Chondrocyte (in vitro differentiated cells): ENCODE results near the gene CELF5. TPM values are rescaled to one million over a fixed set of nuclear protein-coding genes. Genes with fewer than 3 reads are reported as not detected.

Experiments used
- DNase-seq: peaks from one replicate; pipeline ENCODE4 v3.0.0; 2021; ENCODE audit warnings: mixed read lengths, low spot score
- H3K27ac Mint-ChIP-seq: one replicate; pipeline ENCODE4 v1.8.0; 2021; ENCODE audit warnings: mild to moderate bottlenecking, moderate library complexity, mixed read lengths; ENCODE audit not compliant: unreplicated experiment
- H3K27me3 Mint-ChIP-seq: 2 replicates; pipeline ENCODE4 v1.8.0; 2021; ENCODE audit warnings: low read depth, mixed read lengths
- H3K36me3 Mint-ChIP-seq: 2 replicates; pipeline ENCODE4 v1.8.0; 2021; ENCODE audit warnings: low read depth, mixed read lengths
- H3K4me1 Mint-ChIP-seq: 2 replicates; pipeline ENCODE4 v1.8.0; 2021; ENCODE audit warnings: low read depth, mild to moderate bottlenecking, mixed read lengths
- H3K4me3 Mint-ChIP-seq: one replicate; pipeline ENCODE4 v1.8.0; 2021; ENCODE audit warnings: mild to moderate bottlenecking, moderate library complexity, mixed read lengths; ENCODE audit not compliant: unreplicated experiment
- H3K9me3 Mint-ChIP-seq: 2 replicates; pipeline ENCODE4 v1.8.0; 2021; ENCODE audit warnings: low read depth, mixed read lengths
- total RNA-seq: library from RNA; stranded (reverse); gene quantifications from 3 replicates; pipeline ENCODE4 v1.2.1, GENCODE V29; 2021
- TF ChIP-seq, protein P1 (sequence below): fragments of 200-600 bp; sonication (generic); IDR thresholded peaks from 2 replicates; pipeline ENCODE4 v1.5.0; 2021; ENCODE audit warnings: antibody characterized with exemption, mild to moderate bottlenecking, moderate library complexity

Gene CELF5
- total RNA-seq, 1 donor from 2014 or later: 0.22 TPM

DNA sequence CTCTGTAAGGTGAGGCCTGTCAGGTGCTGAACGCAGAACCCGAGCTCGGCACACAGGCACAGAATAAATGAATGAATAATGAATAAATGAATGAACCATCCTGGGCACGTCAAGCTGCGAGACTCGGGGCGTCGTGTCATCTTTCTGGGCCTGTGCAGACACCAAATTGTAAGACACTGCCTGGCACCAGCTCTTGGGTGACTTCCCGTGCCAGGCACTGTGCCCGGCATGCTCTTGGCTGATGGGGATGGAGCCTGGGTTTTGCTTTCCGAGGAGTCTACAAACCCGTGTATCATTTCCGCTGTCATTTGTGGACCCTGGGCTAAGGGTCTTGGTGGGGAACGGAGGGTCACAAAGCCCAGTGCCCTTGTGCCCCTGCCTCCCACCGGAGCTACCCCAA, 43.9 kb downstream of the CELF5 start:
- peaks cover 39% of the 10 kb centered on the region for H3K27me3 Mint-ChIP-seq

DNA sequence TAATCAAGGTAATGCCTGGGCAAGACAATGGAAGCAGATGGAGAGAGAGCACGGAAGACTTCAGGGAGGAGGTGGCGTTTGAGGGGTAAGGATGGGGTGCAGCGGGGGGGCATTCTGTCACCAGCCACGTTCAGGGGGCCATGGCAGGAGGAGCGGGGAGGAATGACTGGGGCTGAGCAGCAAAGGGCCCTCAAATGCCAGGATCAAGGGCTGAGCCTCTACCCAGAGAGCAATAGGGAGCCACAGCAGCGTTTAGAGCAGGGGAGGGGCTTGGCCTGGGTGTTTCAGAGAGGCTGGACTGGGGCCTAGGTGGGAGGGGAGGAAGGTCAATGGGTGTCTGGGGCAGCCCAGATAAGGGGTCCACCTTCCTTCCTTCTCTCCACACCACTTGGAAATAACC, 44.3 kb downstream of the CELF5 start:
- TF ChIP-seq, protein P1, sequence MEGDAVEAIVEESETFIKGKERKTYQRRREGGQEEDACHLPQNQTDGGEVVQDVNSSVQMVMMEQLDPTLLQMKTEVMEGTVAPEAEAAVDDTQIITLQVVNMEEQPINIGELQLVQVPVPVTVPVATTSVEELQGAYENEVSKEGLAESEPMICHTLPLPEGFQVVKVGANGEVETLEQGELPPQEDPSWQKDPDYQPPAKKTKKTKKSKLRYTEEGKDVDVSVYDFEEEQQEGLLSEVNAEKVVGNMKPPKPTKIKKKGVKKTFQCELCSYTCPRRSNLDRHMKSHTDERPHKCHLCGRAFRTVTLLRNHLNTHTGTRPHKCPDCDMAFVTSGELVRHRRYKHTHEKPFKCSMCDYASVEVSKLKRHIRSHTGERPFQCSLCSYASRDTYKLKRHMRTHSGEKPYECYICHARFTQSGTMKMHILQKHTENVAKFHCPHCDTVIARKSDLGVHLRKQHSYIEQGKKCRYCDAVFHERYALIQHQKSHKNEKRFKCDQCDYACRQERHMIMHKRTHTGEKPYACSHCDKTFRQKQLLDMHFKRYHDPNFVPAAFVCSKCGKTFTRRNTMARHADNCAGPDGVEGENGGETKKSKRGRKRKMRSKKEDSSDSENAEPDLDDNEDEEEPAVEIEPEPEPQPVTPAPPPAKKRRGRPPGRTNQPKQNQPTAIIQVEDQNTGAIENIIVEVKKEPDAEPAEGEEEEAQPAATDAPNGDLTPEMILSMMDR: no peak
- H3K9me3 Mint-ChIP-seq: no peaks in the 10 kb centered on the region

More for the DNA sequence above, 43.9 kb downstream of the CELF5 start:
- no peak for DNase-seq
- H3K4me1 Mint-ChIP-seq: no peaks in the 10 kb centered on the region
- no peak overlapping the region for H3K4me3 Mint-ChIP-seq
- TF ChIP-seq, protein P1: no peak
- H3K36me3 Mint-ChIP-seq: no peaks in the 10 kb centered on the region
- H3K9me3 Mint-ChIP-seq: no peaks in the 10 kb centered on the region
- H3K27ac Mint-ChIP-seq: no peak overlapping the region

DNA sequence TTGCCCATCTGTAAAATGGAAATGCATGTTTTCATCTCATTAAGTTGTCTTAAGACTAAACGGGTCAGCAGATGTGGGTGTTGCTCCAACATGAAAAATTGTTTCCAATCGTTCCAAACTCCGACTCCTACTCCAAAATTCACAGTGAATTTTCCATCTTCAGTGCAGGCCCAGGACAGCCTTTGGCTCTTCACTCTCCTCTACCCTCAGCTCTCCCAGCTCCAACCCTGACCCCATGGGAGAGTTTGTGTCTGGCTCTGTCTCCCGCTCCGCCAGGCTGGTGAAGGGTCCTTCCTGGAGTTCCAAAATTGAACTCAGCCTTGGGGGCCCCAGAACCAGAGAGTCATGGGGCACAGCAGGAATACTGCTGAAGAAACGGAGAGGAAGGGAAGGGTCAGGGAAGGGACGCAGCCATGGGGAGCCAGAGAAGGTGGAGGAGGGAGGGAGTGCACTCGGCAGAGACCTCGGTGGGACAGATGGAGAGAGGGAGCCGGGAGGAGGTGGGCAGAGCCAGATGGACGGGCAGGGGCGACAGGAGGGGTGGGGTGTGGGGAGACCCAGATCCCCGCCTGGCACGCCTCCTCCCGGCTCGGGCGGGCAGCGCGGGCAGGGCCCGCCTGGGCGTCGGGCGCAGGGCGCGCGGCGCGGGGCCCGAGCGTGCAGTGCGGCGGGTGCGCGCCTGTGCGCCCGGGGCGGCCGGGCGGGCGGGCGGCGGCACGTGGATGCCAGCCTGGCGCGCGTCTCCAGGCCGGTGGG, 45.6 kb downstream of the CELF5 start:
- H3K36me3 Mint-ChIP-seq: no peaks in the 10 kb centered on the region
- H3K4me1 Mint-ChIP-seq: peaks cover 3% of the 10 kb centered on the region
- TF ChIP-seq, protein P1: no peak
- peaks cover 42% of the 10 kb centered on the region for H3K27me3 Mint-ChIP-seq
- H3K4me3 Mint-ChIP-seq: no peak overlapping the region
- H3K27ac Mint-ChIP-seq: no peak overlapping the region
- no peaks in the 10 kb centered on the region for H3K9me3 Mint-ChIP-seq
- no peak for DNase-seq

More for the DNA sequence above, 44.3 kb downstream of the CELF5 start:
- Mint-ChIP-seq H3K4me1 (no peaks in the 10 kb centered on the region), H3K36me3 (no peaks in the 10 kb centered on the region), H3K4me3 (no peak overlapping the region), H3K27ac (no peak overlapping the region), H3K27me3 (peaks cover 41% of the 10 kb centered on the region)
- no peak for DNase-seq

DNA sequence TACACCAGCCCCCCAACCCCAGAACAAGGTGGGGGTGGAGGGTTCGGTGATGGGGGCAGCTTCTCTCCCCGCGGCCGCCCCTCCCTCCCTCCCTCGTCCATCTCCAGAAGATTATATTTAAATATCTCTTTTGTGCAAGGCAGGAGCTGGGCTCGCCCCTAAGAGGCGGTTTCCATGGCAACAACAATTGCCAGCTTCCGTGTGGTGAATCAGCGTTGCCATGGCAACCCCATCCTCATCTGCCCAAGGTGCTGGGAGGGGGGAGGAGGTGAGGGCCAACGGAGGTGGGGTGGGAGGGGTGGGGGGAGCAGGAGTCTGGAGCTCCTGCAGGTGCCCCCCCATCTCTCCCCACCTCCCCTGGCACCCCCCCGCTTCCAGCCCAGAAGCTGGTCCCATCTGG, 46.4 kb downstream of the CELF5 start:
- Mint-ChIP-seq H3K27me3 (peaks cover 42% of the 10 kb centered on the region), H3K27ac (no peak overlapping the region), H3K36me3 (no peaks in the 10 kb centered on the region), H3K4me1 (peaks cover 7% of the 10 kb centered on the region), H3K4me3 (no peak overlapping the region), H3K9me3 (no peaks in the 10 kb centered on the region)
- no peak for DNase-seq
- TF ChIP-seq, protein P1: no peak

DNA sequence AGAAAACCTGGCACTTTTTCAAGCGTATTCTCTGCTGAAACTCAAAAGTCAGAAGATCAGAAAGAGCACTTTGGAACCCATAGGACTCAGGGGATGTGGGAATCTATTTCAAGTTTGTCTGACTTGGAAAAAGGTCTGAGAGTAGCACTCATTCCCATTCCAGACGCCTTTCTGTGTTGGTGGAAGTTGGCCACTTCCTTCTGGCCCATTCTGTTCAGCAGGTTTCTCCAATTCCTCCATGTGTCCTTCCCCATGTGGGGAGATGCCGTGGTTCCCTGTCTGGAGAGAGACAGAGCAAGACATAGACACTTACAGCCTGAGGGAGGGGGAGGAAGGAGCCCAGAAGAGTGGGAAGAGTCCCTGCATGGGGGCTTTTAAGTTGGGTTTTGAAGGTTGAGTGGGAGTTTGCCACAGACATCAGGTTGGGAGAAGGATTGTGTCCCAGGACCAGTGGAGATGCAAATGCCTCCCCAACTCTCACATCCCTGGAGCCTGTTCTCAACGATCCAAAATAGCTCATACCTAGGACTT, 48.0 kb downstream of the CELF5 start:
- H3K27ac Mint-ChIP-seq: no peak overlapping the region
- no peak for DNase-seq
- H3K4me1 Mint-ChIP-seq: peaks cover 7% of the 10 kb centered on the region
- H3K4me3 Mint-ChIP-seq: no peak overlapping the region
- no peaks in the 10 kb centered on the region for H3K36me3 Mint-ChIP-seq
- peaks cover 37% of the 10 kb centered on the region for H3K27me3 Mint-ChIP-seq
- TF ChIP-seq, protein P1: no peak
- no peaks in the 10 kb centered on the region for H3K9me3 Mint-ChIP-seq
